Mucosa of stomach (tissue), 1 donor: ENCODE data around the gene CD209.

Experiments used
- H3K27me3 ChIP-seq: one replicate; pipeline ENCODE4 v1.7.0; 2013; ENCODE audit warnings: mild to moderate bottlenecking, low read length; ENCODE audit not compliant: control insufficient read depth, insufficient read depth
- H3K36me3 ChIP-seq: one replicate; pipeline ENCODE4 v1.7.0; 2013; ENCODE audit warnings: low read length; ENCODE audit not compliant: control insufficient read depth, insufficient read depth
- H3K4me1 ChIP-seq: one replicate; pipeline ENCODE4 v1.7.0; 2013; ENCODE audit warnings: mild to moderate bottlenecking, low read length; ENCODE audit not compliant: control insufficient read depth, insufficient read depth
- H3K4me3 ChIP-seq: one replicate; pipeline ENCODE4 v1.7.0; 2013; ENCODE audit warnings: low read length
- H3K9ac ChIP-seq: one replicate; pipeline ENCODE4 v1.7.0; 2013; ENCODE audit warnings: mild to moderate bottlenecking, low read length, moderate library complexity
- H3K9me3 ChIP-seq: one replicate; pipeline ENCODE4 v1.7.0; 2013; ENCODE audit warnings: mild to moderate bottlenecking, low read length, moderate library complexity; ENCODE audit not compliant: control insufficient read depth
- donor health status: Pancreatic carcinoma.

CD209 gene

DNA sequence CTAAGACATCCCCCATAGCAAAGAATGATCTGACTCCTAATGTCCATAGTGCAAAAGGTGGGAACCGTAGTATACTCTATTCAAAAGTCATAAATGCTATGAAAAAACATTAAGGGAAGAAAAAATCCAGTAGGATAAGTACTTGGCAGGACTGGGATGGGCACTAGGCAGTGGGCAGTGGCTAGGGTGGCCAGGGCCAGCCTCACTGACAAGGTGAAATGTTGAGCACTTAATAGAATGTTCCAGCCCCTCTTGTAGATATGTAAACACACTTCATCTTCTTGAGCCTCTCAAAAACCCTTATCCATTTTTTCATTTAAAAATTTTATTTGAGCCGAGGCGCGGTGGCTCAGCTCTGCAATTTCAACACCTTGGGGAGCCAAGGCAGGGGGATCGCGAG is 14.0 kb downstream of the CD209 start:
- H3K9ac ChIP-seq: no peak overlapping the region
- H3K27me3 ChIP-seq: peaks cover 37% of the 10 kb centered on the region
- H3K4me3 ChIP-seq: no peak overlapping the region
- H3K36me3 ChIP-seq: no peaks in the 10 kb centered on the region
- H3K9me3 ChIP-seq: no peaks in the 10 kb centered on the region
- no peaks in the 10 kb centered on the region for H3K4me1 ChIP-seq

DNA sequence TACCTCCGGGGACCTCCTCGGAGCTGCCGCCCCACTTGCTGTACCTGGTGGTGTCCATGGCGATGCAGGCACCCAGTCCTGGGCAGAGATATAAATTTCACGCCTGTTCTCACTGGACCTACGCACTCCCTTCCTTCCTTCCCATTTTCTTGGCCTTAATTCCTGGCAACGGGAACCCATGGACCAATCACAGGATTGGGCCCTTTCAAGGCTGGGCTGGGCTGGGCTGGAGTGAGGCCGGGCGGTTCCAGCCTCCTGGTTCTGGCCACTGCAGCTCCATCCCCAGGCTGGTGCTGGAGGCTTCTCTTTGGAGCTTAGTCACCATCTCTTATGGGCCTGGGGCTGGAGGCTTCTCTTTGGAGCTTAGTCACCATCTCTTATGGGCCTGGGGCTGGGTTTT is 15.3 kb downstream of the CD209 start, which contains the start of gene CLEC4G:
CLEC4G (minus strand) TSS at position 66 of the 400 bp plus-strand sequence; CDS start at position 58, 8 bp downstream.
- Histone ChIP-seq H3K9ac (no peak within 1 kb of the TSS), H3K4me1 (no peaks in the 10 kb centered on the region), H3K9me3 (no peaks in the 10 kb centered on the region), H3K4me3 (no peak within 1 kb of the TSS), H3K36me3 (no peaks in the 10 kb centered on the region), H3K27me3 (peaks cover 43% of the 10 kb centered on the region)

DNA sequence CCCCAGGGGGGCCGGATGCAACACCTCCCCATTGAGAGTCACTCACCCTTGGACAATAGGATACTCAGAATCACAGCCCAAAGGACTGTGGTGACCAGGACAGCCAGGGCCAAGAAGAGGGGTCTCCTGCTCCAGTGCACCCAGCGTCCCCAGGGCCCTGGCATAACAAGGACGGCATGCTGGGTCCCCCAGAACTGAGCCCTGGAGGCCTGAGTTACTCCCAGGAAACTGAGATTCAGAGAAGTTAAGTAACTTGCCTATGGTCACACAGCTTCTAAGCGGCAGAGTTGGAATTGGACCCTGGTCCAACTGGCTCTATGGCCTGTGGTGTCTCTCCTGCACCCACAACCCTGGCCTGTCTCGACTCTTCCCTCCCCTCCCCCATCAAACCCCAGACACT is 15.7 kb downstream of the CD209 start:
- H3K4me3 ChIP-seq: no peak overlapping the region
- no peak overlapping the region for H3K9ac ChIP-seq
- no peaks in the 10 kb centered on the region for H3K36me3 ChIP-seq
- no peaks in the 10 kb centered on the region for H3K4me1 ChIP-seq
- H3K9me3 ChIP-seq: no peaks in the 10 kb centered on the region
- peaks cover 43% of the 10 kb centered on the region for H3K27me3 ChIP-seq

DNA sequence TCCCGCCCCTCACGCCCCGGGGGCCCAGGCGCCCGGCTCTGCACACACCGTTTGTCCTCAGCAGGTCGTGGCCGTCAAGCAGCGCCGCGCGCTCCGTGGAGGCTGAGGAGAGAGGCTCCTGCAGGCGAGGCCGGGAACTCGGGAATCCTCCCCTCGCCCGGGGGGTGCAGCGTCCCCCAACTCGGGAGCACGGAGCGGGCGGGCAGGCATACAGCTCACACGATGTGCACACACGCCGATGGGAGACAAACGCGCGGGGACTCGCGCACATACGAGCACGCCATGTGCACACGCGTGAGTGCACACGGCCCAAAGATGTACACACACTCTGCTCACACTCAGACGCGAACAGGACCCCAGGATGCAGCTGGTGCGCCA is 16.1 kb downstream of the CD209 start:
- Histone ChIP-seq H3K36me3 (no peaks in the 10 kb centered on the region), H3K9ac (no peak overlapping the region), H3K4me1 (no peaks in the 10 kb centered on the region), H3K9me3 (no peaks in the 10 kb centered on the region), H3K27me3 (peaks cover 43% of the 10 kb centered on the region), H3K4me3 (no peak overlapping the region)

DNA sequence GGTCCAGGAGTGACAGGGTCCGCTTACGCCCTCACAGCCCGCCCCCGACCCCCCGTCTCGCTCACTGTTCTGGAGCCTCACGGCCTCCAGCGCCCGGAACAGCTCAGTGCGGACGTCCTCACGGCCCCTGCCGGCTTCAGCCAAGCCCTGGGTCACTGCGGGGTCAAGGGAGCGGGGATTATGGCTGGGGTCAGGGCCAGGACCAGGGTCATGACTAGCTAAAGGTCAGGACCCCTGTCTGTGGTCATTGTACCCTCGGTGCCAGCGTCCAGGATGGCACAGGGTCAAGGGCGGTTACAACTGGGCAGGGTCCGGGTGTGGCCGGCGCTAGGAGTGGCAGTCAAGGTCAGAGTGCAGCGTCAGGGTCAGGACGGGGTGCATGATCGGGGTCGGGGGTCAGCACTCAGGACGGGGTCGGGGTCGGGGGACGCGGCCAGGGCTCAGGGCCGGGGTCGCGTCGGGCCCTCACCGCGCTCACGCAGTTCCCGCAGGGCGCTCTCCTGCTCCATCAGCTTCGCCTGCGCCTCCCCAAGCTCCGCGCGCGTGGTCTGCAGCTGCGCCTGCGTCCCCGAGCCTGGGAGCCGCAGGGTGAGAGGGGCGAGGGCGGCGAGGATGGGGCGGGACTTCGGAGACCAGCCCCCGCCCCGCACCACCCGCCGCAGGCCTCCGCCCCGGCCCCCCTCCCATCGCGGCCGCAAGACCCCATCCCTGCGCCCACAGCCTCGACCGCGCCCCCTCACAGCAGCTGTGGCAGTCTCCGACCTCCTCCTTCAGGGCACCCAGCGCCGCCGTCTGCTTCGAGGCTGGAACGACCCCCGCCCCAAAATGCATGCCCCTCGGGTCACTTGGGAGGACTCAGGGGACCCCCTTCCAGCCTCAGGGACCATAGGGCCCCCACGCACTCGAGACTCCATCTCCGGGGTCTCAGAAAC is 16.8 kb downstream of the CD209 start:
- no peak overlapping the region for H3K4me3 ChIP-seq
- H3K9ac ChIP-seq: no peak overlapping the region
- no peaks in the 10 kb centered on the region for H3K36me3 ChIP-seq
- H3K9me3 ChIP-seq: no peaks in the 10 kb centered on the region
- H3K27me3 ChIP-seq: peaks cover 43% of the 10 kb centered on the region
- no peaks in the 10 kb centered on the region for H3K4me1 ChIP-seq

DNA sequence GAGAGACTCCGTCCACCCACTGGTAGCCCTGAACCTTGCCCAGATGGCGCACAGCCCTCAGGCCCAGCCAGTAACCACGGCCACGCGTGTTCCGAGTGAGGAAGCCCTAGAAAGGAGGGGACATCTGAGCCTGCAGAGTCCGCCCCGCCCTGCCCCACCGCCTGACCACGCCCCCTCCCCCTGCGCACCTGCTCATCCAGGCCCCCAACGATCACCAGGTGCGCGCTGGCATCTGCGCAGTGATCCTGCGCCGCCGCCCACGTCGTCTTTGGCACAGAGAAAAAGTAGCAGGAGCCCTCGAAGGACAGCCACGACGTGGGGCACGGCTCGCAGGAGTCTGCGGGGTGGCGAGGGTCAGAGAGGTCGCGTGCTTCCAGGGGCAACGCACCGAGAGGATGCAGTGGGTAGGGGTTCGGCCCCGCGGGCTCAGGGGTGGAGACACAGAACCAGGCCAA is 17.5 kb downstream of the CD209 start:
- Histone ChIP-seq H3K4me1 (no peaks in the 10 kb centered on the region), H3K36me3 (no peaks in the 10 kb centered on the region), H3K4me3 (no peak overlapping the region), H3K9ac (no peak overlapping the region), H3K9me3 (no peaks in the 10 kb centered on the region), H3K27me3 (peaks cover 43% of the 10 kb centered on the region)

DNA sequence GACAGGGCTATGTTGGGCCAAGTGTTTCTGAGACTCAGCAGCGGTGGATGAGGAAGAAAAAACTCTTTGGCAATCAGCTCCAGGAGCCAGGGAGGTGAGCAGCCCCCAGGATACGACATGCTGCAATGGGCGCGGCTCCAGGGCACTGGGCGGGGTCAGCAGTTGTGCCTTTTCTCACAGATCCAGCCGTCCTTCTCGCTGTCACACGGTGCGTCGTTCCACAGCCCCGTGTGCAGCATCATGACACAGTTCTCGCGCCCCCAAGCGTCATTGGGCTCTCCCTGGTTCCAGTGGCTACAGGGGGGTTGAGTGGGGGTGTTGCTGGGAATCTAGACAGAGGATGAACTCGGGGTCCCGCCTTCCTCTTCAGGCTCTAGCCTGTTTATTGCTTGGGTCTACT is 18.1 kb downstream of the CD209 start:
- Histone ChIP-seq H3K36me3 (no peaks in the 10 kb centered on the region), H3K27me3 (peaks cover 43% of the 10 kb centered on the region), H3K9ac (no peak overlapping the region), H3K4me3 (no peak overlapping the region), H3K9me3 (no peaks in the 10 kb centered on the region), H3K4me1 (no peaks in the 10 kb centered on the region)

DNA sequence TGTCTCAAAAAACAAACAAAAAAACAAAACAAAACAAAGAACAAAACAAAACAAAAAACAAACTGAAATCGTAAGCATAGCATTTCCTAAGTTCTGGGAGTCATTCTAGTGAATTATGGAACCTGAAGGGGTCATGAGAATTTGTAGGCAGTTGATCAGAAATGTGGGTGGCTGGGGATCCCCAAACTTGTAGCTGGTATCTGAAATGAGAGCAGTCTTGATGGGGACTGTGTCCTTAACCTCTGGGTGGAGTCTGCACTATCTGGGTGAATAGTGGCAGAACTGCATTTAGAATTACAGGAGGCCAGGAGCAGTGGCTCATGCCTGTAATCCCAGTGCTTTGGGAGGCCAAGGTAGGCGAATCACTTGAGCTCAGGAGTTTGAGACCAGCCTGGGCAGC is 21.5 kb downstream of the CD209 start:
- H3K4me1 ChIP-seq: no peaks in the 10 kb centered on the region
- H3K9ac ChIP-seq: no peak overlapping the region
- H3K27me3 ChIP-seq: peaks cover 27% of the 10 kb centered on the region
- no peaks in the 10 kb centered on the region for H3K9me3 ChIP-seq
- no peak overlapping the region for H3K4me3 ChIP-seq
- H3K36me3 ChIP-seq: no peaks in the 10 kb centered on the region

DNA sequence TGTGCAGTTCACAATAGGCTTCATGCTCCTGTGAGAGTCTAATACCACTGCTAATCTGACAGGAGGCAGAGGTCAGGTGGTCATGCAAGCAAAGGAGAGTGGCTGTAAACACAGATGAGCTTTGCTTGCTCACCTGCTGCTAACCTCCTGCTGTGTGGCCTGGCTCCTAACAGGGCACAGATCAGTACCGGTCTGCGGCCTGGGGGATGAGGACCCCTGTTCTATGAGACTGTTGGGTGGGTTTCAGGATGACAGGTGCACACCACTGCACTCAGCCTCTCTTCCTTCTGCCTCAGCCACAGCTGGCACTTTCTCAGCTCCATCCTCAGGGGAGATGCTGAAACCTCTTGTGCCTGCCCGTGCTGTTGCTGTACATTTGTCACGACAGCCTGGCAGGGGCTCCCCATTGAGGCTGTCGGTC is 25.1 kb downstream of the CD209 start:
- Histone ChIP-seq H3K4me3 (no peak overlapping the region), H3K36me3 (no peaks in the 10 kb centered on the region), H3K4me1 (no peaks in the 10 kb centered on the region)

DNA sequence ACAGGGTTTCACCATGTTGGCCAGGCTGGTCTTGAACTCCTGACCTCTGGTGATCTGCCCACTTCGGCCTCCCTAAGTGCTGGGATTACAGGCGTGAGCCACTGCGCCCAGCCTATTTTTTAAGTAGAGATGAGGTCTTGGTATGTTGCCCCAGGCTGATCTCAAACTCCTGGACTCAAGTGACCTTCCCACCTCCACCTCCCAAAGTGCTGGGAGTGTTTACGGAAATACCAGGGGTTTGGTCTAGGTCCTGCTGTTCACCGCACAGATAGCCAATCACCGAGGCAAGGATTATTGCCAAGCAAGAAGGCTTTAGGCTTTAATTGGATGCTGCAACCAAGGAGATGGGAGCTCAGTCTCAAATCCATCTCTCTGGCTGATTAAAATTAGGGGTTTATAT is 27.0 kb downstream of the CD209 start:
- no peak overlapping the region for H3K4me3 ChIP-seq
- H3K9me3 ChIP-seq: no peaks in the 10 kb centered on the region
- no peak overlapping the region for H3K9ac ChIP-seq
- H3K27me3 ChIP-seq: peaks cover 3% of the 10 kb centered on the region
- no peaks in the 10 kb centered on the region for H3K36me3 ChIP-seq
- no peaks in the 10 kb centered on the region for H3K4me1 ChIP-seq

More for the DNA sequence above, 25.1 kb downstream of the CD209 start:
- Histone ChIP-seq H3K9me3 (no peaks in the 10 kb centered on the region), H3K27me3 (peaks cover 3% of the 10 kb centered on the region), H3K9ac (no peak overlapping the region)

DNA sequence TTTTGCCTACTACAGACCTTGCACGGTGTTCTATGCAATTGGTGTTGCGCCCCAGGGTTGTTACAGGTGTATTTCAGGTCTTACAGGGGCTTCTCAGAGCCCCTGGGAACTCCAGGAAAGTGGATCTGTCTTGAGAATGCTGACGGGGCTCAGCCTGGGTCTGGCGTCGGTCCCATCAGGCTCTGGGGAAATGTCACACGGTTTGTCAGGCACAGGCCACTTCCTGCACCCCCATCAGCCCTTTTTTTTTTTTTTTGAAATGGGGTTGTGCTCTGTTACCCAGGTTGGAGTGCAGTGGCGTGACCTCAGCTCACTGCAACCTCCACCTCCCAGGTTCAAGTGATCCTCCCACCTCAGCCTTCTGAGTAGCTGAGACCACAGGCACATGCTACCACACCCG is 28.7 kb downstream of the CD209 start:
- no peaks in the 10 kb centered on the region for H3K9me3 ChIP-seq
- no peak overlapping the region for H3K9ac ChIP-seq
- H3K4me3 ChIP-seq: no peak overlapping the region
- no peaks in the 10 kb centered on the region for H3K36me3 ChIP-seq
- H3K4me1 ChIP-seq: no peaks in the 10 kb centered on the region
- H3K27me3 ChIP-seq: peaks cover 3% of the 10 kb centered on the region

DNA sequence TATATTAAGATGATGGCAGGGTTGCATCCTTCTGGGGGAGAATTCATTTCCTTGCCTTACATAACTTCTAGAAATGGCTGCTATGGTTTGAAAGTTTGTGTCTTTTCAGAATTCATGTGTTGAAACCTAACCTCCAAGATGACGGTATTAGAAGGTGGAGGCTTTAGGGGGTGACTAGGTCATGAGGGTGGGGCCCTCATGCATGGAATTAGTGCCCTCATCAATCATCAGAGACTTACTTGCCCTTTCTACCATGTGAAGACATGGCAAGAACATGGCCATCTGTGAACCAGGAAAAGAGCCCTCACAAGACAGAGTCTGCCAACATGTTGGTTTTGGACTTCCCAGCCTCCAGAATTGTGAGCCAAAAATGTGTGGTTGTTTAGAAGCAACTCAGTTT is 30.6 kb downstream of the CD209 start:
- Histone ChIP-seq H3K9ac (no peak overlapping the region), H3K4me1 (no peaks in the 10 kb centered on the region), H3K4me3 (no peak overlapping the region), H3K36me3 (no peaks in the 10 kb centered on the region), H3K9me3 (no peaks in the 10 kb centered on the region), H3K27me3 (peaks cover 3% of the 10 kb centered on the region)
